Measurements from ENCODE around the gene OR6C6. TPM values are rescaled to one million over a fixed set of nuclear protein-coding genes. Genes with fewer than 3 reads are reported as not detected.

OR6C6 gene
- total RNA-seq (2022; extraction: Qiagen RNA extraction; ENCODE audit: low read depth) = not detected in 5 replicates

DNA sequence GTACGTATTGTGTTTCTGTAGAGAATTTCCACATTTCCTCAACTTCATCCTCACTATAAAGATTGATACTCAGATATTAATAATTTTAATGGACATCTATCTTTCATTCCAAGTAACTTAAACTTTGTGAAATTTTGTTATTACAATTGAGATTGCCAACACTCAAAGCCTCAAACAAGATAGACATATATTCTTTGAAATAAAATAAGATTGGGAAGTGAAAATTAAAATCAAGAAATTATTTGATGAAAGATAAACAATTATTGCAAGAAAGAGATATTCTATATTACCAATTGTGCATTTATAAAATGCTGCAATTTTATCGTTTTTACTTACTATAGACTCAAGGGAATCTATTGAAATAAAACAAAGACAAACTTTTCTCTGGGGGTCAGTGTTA lies at the start of gene OR6C6:
Gene OR6C6 (minus strand): TSS at position 101 of the 400 bp plus-strand sequence. CDS start 1,337 bp downstream, outside the sequence.

DNA sequence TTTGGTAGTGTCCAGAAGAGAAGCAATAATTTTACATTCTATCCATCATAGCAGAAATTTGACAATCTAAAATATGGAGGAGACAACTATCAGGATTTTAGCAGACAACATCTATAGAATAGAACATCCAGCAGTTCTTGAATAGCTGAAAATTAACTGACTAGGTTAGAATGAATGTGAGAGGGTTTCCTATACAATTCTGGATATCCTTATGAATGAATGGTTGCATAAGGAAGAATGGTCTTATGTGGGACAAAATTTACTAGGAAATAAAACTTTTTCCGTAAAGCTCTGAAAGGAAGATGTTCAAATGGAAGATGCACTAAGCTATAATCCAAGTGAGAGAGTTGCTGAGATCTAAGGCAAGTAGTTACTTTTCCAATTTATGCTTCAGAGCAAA lies 34.1 kb upstream of the OR6C6 start, which contains the start of gene OR6C3:
Gene OR6C3 (plus strand): TSS at position 301 of the 400 bp plus-strand sequence. CDS start 955 bp downstream, outside the sequence.

DNA sequence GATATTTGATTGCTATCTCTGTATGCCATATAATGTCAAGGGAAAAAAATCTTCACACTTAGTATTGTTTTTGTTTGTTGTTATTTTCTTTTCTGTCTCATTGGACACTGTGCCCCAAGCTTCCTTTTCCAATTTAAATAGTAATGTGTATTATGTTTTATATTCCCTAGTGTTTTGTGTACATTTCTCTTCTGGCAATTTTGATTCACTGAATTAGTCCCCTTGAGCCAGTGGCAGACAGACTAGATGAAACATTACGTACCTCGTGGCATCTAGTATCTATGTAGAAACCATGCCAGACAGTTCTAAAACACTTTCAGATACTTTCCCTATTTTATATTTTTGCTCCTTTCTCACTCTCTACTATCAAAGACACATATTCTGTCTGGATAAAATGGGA lies 17.7 kb upstream of the OR6C6 start, which contains the start of gene OR6C1:
Gene OR6C1 (plus strand): TSS at position 301 of the 400 bp plus-strand sequence. CDS start 6,257 bp downstream, outside the sequence.

DNA sequence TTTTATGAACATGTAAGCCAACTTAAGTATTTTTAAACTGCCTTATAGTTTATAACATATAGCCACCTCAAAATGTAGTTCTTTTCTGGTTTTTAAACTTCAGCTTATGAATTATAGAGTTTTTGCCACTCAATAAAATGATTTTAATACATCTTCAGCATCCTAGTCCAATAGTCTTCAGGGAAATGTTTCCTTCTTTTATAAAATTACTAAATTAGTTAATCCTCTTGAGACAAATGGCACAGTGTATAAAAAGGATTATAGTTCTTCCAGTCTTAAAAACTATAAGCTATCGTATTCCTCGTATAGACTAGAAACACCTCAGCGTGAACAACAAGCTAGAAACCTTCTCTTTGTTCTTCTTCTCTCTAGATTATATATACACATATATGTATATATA lies 52.1 kb downstream of the OR6C6 start, which contains the start of gene OR6C74:
Gene OR6C74 (plus strand): TSS at position 301 of the 400 bp plus-strand sequence. CDS start 2,679 bp downstream, outside the sequence.

Other genes starting within 250 kb of the OR6C6 start
- gene OR9K2, start 170.2 kb downstream of the OR6C6 start, total RNA-seq (2022; extraction: Qiagen RNA extraction; ENCODE audit: low read depth) = not detected in 5 replicates
- not detected in 5 replicates for gene OR10A7, start 75.5 kb downstream of the OR6C6 start, total RNA-seq (2022; extraction: Qiagen RNA extraction; ENCODE audit: low read depth)
- not detected in 5 replicates for gene OR6C74, start 52.0 kb downstream of the OR6C6 start, total RNA-seq (2022; extraction: Qiagen RNA extraction; ENCODE audit: low read depth)
- not detected in 5 replicates for gene OR6C1, start 17.8 kb upstream of the OR6C6 start, total RNA-seq (2022; extraction: Qiagen RNA extraction; ENCODE audit: low read depth)
- gene OR6C3, start 34.2 kb upstream of the OR6C6 start, total RNA-seq (2022; extraction: Qiagen RNA extraction; ENCODE audit: low read depth) = not detected in 5 replicates
- gene OR6C75, start 66.4 kb upstream of the OR6C6 start, total RNA-seq (2022; extraction: Qiagen RNA extraction; ENCODE audit: low read depth) = not detected in 5 replicates
- gene OR6C65, start 104.0 kb upstream of the OR6C6 start, total RNA-seq (2022; extraction: Qiagen RNA extraction; ENCODE audit: low read depth) = not detected in 5 replicates
- gene OR6C76, start 129.7 kb upstream of the OR6C6 start, total RNA-seq (2022; extraction: Qiagen RNA extraction; ENCODE audit: low read depth) = not detected in 5 replicates
- gene OR6C2, start 147.5 kb upstream of the OR6C6 start, total RNA-seq (2022; extraction: Qiagen RNA extraction; ENCODE audit: low read depth) = not detected in 5 replicates
- gene OR6C70, start 173.6 kb upstream of the OR6C6 start, total RNA-seq (2022; extraction: Qiagen RNA extraction; ENCODE audit: low read depth) = not detected in 5 replicates
- gene OR6C68, start 195.8 kb upstream of the OR6C6 start, total RNA-seq (2022; extraction: Qiagen RNA extraction; ENCODE audit: low read depth) = not detected in 5 replicates